NCI-H1436 treated with DMSO at 0.1 percent for 48 hours (cell line): ENCODE results near the gene AJAP1.

ENCODE experiments used
- DNase-seq: peaks from one replicate; lab custom pipeline; 2025; lab: John Stamatoyannopoulos, UW

AJAP1 gene

GRCh38 chr1:4701276-4701675 is 46.9 kb downstream of the AJAP1 start:
- DNase-seq = no peak

- DNase-seq = no peak
Observed at GRCh38 chr1:4702464-4702863, 48.1 kb downstream of the AJAP1 start.

- DNase-seq = no peak
Observed at GRCh38 chr1:4702932-4703331, 48.5 kb downstream of the AJAP1 start.

DNA sequence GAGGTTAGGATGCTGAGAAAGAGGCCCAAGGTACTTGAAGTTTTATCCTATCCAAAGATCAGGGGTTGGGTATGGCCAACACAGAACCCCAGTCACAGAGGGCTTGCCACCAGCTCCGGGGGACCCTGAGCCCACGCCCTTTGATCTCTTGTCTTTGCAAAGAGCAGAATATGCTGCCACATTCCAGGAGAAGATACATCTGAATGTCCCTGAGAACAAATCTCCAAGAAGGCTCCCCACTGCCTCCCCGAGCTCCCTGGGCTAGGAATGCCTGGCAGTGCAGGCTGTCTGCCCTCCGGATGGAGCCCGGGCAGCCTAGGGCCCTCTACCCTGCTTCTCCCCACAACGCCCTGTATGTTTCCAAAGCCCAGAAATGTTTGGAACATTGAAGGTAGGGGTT is 49.2 kb downstream of the AJAP1 start:
- no peak for DNase-seq

DNA sequence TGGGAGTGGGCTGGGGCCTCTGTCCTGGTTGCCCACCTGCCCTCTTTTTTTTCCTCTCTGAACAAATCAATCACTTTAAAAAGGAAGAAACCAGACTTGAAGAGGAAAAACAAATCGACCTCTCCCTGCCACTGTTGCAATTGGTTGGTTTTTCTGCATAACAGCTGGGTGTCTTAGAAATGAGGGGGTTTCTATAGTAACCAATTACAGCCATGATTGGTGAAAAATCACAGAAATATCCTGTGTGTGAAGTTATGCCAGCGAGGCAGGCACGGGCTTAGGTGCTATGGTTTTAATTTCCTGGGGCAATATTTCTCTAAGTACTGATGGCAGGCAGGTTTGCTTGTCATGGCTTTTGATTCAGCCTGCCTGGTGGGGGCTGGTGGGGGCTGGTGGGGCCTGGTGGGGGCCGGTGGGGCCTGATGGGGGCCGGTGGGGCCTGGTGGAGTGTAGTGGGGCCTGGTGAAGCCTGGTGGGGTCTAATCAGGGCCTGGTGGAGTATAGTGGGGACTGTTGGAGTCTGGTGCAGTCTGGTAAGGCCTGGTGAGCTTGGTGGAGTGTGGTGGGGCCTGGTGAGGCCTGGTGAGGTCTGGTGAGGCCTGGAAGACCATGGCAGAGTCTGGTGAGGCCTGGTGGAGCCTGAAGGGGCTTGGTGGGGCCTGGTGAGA is 54.6 kb downstream of the AJAP1 start:
- no peak for DNase-seq

DNA sequence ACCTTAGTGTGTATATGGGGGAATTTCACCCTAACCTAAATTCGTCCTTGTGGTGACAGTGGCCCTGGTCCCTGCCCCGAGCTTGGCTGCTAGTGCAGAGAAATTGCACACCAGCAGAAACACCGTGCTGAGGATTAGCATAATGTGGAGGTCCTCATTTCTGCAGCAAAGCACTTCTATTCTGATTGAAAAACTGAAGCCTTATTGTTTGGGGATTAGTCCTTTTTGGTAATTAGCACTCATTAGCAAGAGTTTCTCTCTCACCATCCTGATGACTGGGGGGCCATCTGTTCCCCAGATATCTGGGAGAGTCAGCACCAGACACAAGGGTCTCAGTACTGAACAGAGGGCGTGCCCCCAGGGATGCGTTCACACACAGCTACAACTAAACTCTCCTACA is 55.2 kb downstream of the AJAP1 start:
- DNase-seq = no peak

GRCh38 chr1:4710592-4711415 is 56.4 kb downstream of the AJAP1 start:
- DNase-seq = no peak

GRCh38 chr1:4711416-4712275 is 57.2 kb downstream of the AJAP1 start:
- no peak for DNase-seq

DNA sequence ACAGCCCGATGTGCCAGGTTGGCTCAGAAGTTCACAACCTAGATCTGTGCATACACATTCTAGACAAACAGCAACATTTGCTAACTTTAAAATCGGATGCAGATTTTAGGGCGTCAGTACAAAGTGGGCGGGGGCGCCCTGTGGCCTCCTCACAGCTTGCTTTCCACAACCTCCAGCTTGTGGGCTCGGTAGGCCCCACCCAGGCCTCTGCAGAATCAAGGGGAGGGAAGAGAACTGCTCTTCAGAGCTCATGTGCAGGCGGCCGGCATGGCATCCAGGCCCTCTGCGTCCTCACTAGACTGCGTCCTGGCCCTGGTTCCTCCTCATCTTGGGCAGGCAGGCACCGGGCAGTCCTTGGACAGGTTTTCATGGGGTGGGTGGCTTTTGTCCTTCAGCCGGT is 59.3 kb downstream of the AJAP1 start:
- DNase-seq = no peak

GRCh38 chr1:4716406-4716805 is 62.0 kb downstream of the AJAP1 start:
- DNase-seq = no peak

DNA sequence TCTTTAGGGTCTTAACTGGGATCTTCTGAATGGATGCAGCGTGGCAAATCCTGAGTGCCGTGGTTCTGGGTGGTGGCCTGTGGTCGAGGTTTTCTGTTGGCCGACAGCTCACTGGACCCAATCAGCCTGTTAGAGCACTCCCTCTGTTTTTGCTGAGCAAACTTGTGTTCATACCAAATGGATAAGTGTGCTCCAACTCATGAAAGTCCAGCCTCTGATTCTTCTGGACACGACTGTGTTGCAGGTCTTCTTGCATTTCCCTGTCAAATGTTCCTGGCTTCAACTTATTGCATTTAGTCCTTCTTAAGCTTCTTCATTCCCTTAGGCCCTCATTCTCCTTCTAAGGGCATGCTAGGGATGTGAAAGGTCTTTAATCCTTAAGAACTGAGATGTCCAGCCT is 63.7 kb downstream of the AJAP1 start:
- DNase-seq = no peak

DNA sequence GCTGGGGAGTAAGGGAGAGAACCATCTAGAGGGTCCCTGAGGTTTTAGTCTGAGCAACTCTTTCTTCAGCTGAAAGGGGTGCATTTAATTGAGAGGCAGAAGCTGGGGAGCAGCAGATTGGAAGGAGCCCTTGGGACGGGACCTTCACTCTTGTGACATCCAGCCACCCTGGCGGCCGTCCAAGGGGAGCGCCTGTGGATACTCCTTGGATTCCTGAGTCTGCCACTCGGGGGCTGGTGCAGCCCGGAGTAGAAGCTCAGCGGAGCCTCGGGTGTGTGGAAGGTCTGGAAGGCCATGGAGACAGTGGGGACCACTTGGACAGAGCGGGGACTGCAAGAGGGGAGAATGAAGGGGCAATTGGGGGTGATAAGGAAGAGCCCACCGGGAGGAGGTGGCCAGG is 68.7 kb downstream of the AJAP1 start:
- no peak for DNase-seq

GRCh38 chr1:4724001-4724400 is 69.6 kb downstream of the AJAP1 start:
- no peak for DNase-seq

GRCh38 chr1:4724695-4725250 is 70.4 kb downstream of the AJAP1 start:
- no peak for DNase-seq

- no peak for DNase-seq
Observed at GRCh38 chr1:4725416-4725815, 71.0 kb downstream of the AJAP1 start.

DNA sequence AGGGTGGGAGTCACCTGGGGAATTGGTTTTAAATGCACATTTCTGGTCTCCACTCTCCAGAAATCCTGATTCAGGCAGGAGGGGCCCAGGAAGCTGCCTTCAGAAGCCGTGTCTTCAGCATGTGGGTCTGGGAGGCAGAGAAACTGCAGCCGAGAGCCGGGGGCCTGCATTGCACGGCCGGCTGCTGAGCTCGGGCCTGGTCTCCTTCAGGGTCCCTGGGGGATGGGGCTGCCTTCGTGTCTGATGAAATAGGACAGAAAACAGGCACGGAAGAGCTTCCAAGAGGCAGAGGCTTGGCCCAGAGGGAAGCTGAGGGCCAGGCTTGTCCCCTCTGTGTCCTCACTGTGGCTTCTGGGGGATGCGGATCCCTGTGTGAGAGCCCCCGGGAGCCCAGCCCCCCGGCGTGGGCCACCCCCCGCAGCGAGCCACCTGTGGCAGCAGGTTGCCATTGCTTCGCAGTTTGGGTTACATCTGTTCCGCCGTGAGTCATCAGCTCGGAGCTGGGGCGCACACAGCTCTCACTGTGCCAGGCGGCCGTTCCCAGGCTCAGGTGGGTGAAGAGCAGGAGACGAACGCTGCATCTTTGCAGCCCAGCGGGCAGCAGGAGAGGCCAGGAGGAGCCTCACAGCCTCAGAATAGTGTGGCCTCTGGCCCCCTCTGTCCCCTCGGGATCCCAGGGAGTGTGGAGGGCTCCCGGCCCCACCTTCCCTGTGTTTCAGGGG is 72.4 kb downstream of the AJAP1 start:
- DNase-seq = no peak

DNA sequence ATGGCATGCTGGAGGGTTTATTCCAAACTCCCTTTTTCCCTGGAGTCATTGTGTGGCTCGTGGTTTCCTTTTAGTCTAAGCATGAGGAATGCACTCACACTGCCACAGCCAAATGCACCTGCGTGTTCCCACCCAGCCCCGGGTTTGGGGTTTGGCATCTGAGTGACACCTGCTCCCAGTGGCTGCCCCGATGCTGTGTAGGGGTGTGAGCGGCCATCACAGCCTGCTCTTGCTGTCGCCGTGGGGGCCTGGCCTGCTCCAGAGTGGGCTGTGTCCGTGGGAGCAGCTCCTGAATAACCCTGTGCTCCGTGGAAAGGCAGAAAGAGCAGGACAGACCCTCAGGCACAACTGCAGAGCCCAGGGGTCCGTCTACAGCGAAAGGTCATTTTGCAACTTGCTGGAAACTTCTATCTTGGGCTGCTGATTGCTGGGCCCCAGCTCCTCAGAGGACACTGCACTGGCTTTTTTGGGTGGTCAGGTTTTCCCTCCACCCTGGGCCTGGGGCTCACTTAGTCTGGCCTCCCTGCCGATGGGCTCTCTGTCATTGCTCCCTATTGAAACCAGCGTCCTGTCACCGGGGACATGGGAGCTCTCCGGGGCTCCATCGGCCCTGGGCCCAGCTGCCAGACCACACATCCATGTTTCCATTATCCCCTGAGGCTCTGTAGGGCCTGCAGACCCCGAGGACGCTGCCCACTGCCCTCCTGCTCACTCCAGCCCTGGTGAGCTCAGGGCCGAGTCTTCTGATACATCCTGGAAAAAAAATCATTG is 74.1 kb downstream of the AJAP1 start:
- DNase-seq = no peak

DNA sequence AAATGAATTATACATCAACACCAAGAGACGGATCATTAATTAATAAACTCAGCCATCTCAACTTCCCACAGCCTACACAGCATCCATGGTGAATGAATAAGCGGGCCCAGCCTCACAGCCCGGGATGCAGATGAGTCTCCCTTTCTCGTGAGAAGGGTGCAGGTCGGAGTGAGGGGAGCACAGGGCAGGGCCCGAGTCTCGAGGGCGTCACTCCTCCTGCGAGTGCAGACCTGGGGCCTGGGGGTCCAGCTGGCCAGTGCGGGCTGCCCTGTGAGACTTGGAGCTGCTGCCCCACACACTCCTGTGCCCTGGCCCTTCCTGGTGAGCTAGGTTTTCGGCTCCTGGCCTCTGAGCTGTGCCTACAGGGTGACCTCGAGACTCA is 74.7 kb downstream of the AJAP1 start:
- no peak for DNase-seq

DNA sequence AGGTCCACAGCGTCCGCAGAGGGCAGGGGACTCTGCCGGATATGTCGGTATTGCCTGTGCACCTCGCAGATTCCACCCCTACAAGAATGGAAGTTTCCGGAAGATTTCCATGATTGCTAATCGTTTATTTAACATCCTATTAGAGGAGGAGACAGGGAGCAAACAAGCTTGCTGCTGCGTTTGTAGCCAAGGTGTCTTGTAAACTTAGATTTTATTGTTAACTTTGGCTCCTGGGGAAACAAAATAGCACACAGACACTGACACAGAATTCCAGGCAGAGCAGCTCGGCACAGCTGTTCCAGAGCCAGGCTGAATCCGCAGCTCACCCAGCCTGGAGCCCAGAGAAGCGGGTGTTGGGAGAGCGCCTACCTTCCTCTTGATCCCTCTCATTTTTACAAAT is 75.7 kb downstream of the AJAP1 start:
- DNase-seq = no peak

- DNase-seq = no peak
Observed at GRCh38 chr1:4733446-4734177, 79.2 kb downstream of the AJAP1 start.
